HG03469 (cell line): ENCODE results near the gene ACE.

Source experiments
- ATAC-seq: cut with Tn5 transposase; IDR thresholded peaks from one replicate; pipeline ENCODE4 v1.9.1; 2021; ENCODE audit warnings: mild to moderate bottlenecking, moderate library complexity, moderate number of reproducible peaks; ENCODE audit not compliant: unreplicated experiment

The ACE gene

DNA sequence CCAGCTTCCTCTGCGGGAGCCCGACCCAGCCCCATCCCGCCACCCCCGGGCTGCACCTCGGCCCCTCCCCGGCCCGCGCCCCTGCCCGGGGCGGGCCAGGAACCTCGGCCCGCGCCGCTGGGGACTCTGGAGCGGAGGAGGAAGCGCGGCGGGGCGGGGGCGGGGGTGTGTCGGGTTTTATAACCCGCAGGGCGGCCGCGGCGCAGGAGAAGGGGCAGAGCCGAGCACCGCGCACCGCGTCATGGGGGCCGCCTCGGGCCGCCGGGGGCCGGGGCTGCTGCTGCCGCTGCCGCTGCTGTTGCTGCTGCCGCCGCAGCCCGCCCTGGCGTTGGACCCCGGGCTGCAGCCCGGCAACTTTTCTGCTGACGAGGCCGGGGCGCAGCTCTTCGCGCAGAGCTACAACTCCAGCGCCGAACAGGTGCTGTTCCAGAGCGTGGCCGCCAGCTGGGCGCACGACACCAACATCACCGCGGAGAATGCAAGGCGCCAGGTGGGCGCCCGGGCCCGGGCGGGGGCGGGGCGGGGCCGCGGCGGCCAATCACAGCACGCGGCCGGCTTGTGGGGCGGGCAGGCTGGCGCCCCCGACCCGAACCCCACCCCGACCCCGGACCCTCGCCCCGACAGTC, at the start of gene ACE:
ACE (plus strand) TSS at position 208 of the 626 bp plus-strand sequence; CDS start at position 242, 34 bp downstream.
- no peak for ATAC-seq

DNA sequence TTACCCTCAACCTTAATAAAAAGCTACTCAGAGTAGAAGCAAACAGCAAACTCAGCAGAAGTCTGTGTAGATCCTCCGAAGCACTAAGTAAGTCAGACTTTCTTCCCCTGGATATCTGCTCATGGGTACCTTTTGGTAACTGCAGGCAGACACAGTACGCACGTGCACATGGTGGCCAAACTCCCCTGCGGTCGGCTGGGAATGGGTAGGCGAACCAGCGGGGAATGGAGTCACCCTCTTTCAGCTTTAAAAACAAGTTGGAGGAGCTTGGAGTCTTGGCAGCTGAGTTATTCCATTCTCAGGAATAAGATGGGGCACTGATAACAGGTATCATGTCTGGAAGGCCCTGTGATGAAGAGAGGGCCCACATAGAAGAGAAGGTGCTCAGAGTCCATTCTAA, 47.1 kb upstream of the ACE start:
- no peak for ATAC-seq

DNA sequence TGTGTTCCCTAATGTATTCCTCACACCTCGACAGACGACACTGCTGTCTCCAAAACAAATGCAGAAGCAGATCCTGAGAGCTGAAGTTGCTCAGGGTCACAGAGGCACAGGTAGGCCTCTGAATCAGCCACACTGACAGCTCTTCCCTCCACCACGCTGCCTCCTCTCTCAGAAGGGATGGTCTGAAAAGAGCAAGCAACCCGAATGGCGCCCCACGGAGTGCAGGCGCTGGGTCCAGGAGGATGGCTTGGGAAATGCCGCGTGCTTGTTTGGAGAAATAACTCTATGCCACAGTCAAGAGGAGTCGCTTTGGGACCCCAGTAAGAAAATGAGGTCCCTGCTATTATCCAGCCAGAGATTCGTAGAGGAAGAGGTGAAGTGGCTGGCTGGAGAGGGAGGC, 46.6 kb upstream of the ACE start:
- ATAC-seq: no peak

DNA sequence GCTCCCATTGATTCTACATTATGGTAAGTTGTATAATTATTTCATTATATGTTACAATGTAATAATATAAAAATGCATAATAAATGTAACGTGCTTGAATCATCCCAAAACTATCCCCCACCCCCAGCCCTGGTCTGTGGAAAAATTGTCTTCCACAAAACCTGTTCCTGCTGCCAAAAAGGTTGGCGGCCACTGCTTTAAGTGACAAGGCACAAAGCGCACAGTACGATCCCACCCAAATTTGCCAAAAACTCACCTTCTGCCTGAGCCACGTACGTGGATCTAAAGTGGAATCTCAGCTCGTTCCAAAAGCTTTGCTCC, 45.3 kb upstream of the ACE start:
- no peak for ATAC-seq

DNA sequence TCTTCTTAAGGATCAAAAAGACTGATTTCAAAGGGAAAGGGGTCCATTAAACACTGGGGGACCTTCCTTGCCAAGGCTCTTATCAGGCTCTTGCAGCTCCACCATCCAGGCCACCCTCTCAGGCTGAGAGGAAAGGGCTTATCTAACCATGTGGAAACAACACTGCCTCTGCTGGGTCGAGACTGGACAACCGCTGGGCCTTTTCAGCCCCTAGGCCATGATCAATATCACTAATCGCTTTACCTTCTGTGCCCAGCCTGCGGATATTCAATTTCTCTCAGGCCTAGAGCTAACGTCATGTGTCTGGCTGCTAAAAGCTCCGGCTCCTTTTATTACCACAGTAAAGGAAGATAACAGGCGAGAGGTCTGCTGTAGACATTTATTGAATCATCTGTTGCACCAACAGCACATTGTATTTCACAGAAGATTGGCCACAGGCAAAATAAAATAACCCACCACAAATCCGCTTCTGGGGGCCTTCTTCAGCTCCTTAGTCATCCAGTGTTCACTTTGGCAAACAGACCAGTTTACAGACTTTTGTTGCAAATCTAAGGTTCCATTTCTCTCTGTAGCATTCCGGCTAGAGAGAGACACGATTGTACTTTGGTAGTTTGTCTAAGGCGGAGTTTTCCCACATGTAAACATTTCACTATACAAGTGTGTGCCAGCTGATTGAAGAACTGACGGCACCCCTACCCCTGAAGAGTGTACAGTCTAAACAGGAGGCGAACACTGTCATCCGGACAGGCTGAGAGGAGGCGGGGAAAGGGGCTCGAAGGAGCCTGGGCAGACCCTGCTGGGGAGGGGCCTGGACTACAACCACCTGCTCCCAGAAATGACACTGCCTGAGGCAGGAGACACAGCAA, 44.7 kb upstream of the ACE start:
- no peak for ATAC-seq

DNA sequence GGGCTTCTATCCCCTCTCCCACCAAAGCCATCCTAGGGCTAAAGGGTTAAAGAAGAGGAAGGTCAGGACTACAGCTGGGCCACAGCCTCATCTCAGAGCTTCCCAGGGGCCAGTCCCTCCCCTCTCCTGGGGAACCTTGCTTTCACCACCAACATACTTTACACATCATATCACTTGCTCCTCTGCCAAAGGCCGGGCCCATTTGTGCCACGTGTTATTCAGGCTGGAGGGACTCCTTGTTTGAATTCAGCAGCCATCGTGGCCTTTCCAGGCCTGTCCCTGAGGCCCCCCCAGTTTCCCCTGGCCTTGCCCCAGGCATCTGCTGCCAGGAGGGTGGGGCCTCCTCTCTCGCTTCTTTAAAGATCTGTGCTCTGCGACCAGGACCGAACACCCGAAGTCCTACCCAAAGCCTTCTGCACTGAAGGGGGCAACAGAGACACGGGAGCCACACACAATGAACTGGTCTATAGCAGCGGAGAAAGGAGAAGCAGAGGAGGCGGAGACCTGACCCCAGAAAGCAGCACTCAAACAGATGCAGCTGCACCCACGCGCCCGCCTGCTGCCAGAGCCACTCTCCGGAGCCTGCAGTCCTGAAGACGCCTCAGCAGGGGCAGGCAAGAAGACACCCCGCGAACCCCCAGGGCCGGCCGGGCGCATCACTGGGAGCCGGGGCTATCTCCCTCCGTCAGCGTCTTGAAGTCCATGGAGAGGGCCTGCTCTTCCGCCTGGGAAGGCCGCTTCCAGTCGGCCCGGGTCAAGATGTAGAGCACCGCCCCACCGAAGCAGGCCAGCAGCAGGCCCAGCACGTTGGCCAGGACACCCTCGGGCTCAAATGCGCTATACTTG, 42.9 kb upstream of the ACE start:
- ATAC-seq: no peak

DNA sequence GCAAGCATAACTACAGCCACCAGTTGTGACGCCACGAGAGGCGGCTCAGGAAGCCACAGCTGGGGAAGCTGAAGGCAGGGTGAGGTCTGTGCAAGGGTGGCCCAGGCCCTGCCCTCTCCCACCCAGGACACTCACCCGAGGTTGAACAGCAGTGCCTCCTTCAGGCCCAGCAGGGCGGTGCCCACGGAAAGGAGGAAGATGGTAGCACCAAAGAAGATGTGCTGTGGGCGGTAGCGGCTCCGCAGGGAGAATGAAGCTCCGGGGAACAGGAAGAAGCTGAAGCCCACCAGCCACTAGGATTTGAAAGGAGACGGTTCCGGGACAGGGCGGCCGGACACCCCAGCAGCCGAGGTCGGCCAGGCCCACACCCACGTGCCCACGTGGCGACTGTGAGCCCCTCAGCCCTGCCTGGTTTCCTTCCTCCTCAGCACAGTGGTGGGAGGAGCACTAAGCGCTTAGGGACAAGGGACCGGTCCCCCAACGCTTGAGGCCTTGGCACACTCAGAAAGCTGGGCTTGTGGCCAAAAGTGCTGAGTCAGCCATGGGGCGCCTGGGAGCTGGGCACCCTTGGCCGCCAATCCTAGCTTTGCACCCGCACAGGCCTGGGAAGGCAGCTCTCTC, 41.8 kb upstream of the ACE start:
- ATAC-seq: no peak

DNA sequence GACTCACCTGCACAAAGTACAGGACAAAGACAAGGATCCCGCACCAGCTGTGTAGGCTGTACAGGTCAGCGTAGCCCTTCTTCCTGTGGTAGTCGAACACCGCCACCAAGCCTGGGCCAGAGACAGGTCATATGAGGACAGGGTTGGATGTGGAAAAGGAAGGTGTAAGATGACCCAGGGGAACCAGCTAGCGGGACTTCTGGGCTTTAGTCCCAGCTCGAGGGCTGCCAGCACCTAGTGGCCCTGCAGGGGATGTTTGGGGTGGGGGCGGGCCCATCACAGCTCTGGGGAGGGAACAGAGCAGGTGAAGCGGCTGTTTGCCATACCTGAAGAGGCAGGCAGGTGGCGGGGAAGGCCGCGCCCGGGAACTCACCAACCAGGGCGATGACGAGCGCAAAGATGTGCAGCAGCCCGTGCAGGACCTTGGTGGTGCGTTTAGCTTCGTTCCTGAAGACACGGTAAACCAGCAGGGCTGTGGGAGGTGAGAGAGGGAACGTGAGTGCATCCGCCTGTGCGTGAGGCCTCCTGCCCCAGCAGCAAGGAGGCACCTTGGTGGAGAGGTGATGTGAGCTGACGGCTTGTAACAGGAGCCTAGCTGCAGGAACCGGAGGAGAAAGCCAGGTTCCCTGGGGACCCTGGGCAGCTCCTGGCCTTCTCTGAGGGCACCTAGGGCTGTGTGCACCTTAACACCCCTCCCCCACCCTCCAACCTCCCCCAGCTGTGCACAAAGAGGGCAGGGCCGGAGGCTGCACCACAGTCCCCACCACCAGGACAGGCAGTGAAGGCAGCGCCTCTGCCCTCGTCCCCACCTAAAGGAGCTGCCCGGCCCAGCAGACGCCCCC, 41.0 kb upstream of the ACE start:
- ATAC-seq: no peak

DNA sequence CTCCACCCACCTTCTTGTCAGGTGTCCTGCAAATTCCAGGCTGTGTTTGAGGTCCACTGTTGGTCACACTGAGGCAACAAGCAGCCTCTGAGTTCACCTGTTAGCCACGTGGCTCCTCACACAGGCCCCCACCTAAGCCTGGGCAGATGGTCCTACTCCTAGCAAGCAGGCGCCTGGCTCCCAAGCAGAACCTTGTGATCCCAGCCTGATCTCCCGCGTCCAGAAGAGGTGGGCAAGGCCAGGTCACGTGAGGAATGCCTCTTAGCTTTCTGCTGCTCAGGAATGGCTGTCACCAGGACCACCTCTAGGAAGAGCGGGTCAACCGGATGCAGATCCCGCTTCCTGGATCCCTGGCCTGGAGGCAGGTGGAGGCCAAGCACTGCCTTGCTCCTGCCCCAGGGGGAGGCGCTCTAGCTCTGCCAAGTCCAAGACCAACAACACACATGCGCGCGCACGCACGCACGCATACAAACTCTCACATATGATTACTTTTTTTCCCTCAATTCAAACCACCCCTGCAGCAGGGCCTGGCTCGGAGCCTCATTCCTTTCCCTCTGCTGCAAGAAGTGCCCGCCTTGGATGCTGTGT, 40.2 kb upstream of the ACE start:
- no peak for ATAC-seq

DNA sequence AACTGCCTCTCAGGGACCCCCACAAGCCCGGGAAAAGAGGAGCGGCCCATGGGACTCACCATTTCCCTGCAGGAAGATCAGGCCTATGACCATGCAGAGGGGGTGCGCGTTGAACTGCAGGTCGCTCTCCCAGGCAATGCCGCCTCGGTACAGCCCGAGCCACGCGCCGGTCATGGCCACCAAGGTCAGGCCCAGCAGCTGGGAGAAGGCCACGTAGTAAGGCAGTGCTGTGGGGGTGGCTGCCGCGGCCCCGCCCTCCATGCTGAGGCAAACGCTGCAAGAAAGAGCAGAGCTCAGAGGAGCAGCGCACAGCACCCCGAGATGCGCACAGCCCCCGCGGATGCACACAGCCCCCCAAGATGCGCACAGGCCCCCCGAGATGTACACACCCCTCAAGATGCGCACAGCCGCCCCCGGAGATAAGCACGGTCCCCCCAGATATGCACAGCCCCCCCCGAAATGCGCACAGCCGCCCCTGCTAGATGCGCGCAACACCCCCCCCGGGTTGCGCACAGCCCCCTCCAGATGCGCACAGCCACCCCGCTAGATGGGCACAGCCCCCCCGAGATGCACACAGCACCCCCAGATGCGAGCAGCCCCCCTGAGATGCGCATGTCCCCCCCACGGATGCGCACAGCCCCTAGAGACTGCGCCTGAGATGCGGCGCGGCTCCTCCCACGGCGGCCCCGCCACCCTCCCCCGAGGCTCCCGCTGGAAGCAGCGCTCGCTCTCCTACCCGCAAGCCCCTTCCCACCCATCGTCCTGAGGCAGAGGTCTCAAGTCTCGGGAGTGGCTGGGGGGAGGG, 39.4 kb upstream of the ACE start:
- ATAC-seq: no peak

DNA sequence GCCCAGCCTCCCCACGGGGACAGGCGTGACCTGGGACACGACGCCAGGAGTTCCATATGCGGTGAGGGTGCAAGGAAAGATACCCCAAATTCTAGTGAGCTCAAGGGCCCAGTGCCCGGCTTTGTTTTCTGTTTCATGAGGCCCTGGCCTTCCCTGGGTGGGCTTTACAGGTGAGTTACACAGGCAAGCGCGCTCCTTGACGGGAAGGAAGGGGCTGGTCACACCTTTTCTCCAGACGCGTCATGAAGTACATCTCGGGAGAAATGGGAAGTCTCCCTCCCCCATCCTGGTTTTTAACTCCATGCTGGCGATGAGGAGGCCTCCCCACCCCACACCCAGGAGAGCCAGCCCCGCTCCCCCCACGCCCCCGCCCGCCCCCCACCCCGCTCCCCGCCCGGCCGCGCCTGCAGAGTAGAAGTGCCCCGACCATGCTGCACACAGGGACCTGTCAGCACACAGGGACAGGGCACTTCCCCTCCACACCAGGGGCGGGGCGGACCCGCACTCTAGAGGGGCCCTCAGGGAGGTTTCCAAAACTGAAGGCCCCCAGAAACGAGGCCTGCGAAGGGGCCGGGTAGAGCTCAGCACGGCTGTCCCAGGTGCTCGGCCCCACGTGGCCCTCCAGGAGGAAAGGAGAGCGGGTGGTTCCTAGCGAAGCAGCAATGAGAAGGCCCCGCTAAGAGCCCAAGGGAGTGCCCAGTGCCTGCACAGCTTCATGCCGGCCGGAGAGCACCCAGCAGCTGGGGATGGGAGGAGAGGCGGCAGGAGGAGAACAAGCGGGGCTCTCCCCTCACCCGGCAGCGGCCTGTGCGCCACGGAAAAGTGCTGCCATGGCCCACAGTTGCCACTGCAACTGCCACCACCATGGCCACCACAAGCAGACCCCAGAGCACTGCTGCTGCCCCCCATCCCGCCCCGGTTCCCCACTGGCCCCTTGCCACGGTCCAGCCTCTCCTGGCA, 38.5 kb upstream of the ACE start:
- ATAC-seq: no peak

DNA sequence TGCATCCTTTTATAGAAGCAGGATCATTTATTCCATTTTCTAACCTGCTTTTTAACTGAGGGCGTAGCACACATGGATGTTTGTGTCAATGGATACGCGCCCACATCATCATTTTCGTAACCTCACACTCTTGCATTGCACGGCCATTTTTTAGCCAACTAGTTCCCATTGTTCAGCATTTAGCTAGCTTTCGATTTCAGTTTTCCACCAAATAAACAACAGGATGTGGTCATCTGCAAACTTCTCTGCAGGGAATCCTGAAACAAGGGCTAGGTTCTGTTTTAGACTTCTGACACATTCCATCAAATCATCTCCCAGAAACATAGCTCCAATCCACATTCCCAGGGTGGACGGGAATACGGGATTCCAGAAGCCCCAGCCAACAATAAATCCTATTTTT, 37.2 kb upstream of the ACE start:
- no peak for ATAC-seq

DNA sequence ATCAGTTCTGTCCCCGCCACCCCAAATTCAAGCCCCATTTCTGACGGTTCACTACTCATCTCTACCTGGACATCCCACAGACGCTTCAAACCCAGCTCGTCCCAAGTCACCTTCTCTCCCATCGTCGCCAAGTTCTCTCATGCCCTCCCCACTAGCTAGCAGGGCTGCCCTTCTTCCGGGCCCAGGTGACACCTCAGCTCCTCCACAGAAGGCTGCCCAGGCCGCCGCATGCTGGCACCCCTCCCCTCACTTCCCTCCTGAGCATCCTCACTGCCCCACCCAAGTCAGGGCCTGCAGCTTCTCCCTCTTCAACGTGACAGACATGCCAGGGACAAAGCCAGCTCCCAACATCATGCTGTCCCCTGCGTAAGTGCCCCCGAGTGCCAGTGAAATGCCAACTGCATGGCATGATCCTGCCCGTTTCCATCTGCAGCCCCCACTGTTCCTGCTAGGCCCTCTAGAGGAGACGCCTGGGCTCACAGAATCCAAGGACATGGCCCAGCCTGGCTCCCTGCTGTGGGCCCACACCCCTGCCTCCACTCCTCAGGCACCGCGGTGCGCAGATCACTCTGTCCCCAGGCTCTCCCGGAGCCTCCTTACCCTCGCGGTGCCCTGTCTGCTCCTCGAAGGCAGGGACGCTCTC, 36.6 kb upstream of the ACE start:
- ATAC-seq: no peak

DNA sequence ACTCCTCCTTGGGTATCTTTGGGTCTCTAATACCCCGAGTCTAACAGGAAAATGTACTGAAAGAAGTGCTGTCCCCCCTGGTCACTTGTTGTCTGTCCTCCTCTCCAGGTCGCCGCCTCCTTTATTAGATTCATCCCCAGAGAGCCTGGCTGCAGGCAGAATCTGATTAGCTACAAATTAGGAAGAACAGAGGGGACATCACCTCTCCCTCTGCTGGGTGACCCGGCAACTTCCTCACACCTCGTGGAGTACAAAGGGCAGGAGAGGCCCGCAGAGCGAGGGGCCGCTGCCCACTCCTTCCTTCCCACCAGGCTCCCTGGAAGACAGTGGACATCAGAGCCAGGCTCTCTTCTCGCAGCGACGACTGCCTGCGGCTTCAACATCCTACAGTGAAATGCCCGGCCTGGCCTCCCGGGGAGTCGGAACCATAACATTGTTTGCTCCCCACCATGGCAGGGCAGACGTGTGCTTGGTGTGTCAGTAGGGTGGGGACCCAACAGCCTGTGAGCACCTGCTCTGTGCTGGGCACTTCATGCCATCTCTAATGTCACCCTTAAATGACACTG, 36.0 kb upstream of the ACE start:
- no peak for ATAC-seq

DNA sequence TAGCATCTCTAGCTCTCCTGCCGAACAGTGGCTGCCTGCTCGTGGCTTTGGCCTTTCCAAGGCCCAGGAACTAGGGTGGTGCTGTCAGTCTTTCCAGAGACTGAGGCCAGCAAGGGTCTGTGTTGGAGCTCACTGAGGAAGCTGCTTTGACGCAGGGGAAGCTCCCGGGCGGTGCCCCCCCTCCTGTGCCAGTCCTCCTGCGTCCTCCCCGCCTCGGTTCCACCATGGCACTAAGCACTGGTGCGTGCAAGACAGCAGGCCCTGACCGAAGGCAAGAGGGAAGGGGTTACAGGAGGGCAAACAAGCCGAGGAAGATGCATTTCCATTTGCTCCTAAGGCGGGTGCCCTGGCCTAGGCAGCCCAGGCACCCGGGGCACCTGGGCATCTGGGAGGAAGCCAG, 35.2 kb upstream of the ACE start:
- ATAC-seq: no peak

DNA sequence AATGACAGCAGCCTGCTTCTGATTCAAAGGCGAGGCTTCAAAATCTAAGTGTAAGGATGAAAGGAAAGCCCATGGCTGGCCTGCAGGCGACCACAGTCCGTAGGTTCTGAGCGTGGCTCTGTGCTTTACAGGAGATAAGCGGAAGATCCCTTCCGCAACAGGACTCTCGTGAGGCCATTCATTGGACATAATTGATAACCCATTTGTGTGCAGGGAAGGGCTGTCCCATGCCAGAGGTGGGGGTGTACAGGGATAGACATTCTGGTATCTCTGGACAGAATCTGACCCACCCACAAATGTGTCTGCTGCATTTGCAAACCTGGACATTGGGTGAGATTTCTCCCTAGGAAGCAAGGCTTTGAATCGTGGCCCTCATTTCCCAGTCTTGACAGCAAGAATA, 34.8 kb upstream of the ACE start:
- no peak for ATAC-seq

DNA sequence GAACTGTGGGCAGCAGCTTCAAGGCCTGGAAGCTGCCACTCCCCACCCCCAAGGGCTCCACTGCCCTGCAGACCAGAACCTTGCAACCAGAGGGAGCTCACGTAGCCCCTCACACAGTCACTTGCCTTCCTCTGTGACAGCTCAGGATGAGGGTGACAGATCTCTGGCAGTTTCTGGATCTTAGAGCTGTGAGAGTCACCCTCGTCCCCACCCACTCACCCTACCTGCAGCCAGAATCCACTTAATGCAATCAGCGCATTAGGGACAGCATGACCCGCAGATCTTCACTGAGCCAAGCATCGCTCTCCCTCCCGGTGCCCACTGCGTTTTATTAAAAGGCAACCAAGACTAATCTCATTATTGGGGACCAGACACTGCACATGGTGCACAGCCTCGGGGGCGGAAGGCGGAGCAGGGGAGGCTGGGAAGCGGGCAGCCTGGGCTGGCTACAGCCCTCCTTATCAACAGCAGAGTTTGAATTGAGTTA, 34.3 kb upstream of the ACE start:
- no peak for ATAC-seq
